ENCODE measurements around the gene SLC25A41.

Gene SLC25A41

DNA sequence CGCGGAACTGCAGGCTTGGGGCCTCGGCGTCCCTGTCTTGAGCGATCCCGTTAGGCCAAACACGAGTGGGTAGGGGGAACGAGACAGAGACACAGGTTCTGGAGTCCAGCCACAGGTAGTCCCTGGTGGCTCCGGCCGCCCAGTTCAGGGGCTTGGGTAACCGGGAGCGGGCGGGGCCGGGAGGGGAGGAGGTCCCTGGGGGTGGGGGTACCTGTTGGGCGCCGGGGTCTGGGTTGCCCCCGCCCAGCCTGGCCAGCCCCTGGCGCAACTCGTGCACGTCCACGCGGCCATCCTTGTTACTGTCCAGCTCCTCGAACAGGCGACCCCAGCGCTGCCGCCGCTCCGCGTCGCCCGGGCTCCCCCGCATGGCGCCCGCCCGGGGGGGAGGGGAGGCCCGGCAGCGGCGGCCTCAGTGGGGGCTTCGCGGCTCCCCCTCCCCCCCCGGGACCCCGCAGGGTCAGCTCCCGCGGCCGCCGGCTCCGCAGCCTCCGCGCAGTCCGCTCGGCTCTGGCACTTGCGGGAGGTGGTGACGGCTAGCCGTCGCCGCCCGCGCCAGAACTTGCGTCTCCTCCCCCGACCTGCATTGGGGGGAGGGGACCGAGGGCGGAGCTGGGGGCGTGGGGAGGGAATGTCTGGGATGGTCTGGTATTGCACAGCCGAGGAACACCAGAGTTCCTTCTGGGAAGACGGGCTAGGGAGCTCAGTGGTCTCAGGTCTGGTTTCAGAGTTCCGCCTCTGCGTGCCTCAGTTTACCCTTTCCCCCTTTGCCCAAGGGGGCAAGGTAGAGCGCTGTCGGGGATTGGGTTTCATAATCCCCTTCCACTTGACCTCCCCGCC lies 25.9 kb upstream of the SLC25A41 start, which contains the start of gene SLC25A23:
Gene SLC25A23 (minus strand): TSS at position 531 of the 837 bp plus-strand sequence. CDS start 164 bp downstream, at position 367.
- TF ChIP-seq, protein P1, sequence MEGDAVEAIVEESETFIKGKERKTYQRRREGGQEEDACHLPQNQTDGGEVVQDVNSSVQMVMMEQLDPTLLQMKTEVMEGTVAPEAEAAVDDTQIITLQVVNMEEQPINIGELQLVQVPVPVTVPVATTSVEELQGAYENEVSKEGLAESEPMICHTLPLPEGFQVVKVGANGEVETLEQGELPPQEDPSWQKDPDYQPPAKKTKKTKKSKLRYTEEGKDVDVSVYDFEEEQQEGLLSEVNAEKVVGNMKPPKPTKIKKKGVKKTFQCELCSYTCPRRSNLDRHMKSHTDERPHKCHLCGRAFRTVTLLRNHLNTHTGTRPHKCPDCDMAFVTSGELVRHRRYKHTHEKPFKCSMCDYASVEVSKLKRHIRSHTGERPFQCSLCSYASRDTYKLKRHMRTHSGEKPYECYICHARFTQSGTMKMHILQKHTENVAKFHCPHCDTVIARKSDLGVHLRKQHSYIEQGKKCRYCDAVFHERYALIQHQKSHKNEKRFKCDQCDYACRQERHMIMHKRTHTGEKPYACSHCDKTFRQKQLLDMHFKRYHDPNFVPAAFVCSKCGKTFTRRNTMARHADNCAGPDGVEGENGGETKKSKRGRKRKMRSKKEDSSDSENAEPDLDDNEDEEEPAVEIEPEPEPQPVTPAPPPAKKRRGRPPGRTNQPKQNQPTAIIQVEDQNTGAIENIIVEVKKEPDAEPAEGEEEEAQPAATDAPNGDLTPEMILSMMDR (IDR thresholded peaks at IDR 0.05): no peak

DNA sequence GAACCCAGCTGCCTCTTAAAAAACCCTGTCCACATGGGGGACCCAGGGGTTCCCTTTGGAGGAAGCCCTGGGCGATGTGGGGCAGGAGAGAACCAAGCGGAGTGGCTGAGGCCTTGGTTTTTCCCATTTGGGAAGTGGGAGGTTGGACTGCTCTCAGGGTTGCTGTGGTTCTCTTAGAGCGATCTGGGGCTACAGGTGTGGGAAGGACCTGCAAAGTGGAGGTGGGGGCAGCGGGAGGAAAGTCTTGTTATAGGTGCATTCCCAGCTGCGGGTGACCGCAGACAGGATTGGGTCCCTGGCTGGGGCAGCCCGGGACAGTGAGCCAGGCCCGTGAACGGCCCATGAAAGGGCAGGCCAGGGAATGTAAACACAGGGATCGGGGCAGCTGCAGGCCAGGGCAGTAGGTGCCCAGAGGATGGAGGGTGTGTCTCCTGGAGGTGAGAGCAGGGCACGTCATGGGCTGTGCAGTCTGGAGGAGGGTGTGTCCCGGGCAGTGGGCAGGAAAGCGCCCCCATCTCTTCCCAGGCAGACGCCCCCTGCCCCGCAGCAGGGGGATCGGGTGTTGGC lies 25.2 kb upstream of the SLC25A41 start:
- TF ChIP-seq, protein P1 (IDR thresholded peaks at IDR 0.05): no peak

DNA sequence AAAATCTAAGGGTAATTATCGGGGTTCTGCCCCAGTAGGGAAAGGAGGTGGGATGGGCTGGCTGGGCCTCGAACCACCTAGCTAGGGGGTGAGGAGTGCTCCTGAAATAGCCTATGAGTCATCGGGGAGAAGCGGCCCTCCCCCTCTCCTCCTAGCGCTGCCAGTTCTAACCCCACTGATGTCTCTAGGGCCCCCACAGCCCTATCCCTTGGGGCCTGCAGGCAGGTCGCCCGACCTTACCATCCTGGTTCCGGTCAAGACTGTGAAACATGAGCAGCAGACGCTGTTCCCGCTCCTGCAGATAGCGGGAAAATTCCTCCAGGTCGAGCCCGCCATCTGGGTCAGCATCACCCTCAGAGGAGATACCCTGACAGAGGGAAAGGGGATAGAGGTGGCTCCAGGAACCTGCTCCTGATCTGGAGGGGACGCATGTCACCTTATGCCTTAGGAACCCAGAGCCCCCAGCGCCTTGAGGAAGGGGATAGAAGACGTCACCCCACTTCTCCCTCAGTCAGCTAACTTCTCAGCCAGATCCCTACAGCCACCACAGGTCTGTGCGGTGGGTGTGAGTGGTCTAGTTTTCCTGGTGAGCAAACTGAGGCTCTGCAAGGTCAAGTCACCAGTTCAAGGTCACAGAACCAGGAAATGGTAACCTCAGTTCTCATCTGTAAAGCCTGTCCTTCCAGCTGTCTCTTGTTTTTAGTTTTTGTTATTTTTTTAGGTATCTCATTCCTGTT lies 24.6 kb upstream of the SLC25A41 start:
- TF ChIP-seq, protein P1 (IDR thresholded peaks at IDR 0.05): no peak

DNA sequence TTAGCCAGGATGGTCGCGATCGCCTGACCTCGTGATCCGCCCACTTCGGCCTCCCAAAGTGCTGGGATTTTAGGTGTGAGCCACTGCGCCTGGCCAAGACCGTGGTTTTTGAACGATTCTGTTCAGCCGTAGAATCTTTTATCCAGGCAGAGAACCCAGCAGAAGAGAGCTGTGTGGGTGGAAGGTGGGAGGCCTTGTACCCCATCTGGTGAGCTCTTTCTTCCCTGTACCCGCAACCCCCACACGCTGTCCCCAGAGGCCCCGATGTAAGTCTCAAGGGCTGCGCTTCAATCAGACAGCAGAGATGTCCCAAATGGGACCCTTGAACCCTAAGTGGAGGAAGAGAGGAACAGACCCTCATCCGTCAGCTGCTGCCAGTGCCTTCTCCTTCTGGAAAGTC lies 22.4 kb upstream of the SLC25A41 start:
- TF ChIP-seq, protein P1 (IDR thresholded peaks at IDR 0.05): no peak

DNA sequence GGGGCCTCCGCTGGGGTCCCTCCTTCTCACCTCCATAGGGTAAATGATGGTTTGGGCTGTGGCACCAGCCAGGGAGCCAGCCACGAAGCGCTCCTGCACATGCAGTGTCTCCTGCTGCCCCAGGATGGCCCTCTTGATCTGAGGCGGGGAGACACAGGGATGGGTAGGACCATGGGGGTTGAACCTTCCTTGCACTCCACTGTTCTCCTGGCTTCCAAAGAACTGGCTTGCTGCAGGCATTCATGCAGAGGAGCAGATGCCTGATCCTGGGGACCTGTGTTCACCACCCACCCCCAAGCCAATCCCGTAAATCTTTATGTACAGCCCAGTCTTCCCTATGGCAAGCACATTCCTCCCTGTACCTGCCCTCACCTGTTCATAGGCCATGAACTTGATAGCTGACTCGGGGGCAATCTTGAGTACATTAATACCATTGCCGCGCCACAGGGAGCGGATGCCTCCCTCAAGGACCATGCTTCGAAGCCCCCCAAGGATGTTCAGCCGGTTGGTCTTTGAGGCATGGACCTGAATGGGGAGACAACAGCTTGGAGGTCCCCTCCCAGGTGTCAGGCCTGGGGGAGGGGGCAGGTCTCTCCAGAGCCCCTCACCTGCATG lies 20.5 kb upstream of the SLC25A41 start:
- TF ChIP-seq, protein P1 (IDR thresholded peaks at IDR 0.05): no peak

DNA sequence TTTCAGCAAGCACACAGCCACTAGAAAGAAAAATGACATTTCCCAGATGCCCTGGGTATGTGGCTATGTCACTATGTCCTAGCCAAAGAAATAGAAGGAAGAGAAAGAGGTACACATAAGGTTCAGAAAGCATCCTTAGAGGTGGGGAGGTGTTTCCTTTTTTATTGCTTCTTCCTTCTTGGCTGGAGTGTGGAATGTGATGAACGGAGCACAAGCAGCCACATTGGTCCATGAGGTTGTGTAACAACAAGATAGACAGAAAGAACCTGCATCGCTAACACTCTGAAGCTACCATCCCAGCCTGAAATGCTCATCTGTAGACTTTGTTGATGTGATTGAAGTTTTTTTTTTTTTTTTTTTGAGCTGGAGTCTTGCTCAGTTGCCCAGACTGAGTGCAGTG lies 19.3 kb upstream of the SLC25A41 start:
- TF ChIP-seq, protein P1 (IDR thresholded peaks at IDR 0.05): no peak

DNA sequence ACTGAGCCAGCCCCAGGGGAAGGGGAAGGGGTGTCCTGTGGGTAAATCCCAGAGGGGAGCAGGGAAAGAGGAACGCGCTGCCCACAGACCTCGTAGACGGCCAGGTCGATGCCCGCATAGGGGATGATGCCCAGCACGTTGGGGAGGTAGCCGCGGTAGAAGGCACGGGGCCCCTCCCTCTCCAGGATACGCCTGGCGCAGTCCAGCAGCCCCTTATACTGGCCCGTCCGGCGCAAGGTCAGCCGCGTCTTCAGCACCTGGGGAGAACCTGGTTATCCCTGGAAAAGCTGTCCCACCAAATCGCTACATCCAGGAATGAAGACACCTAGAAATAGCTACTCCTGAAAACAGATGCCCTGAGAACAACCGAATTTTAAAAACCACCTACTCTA lies 18.7 kb upstream of the SLC25A41 start:
- TF ChIP-seq, protein P1 (IDR thresholded peaks at IDR 0.05): no peak

Measured in LNCAP (cell line).